ENCODE data around the gene CTPS1. TPM values are rescaled to one million over a fixed set of nuclear protein-coding genes. Genes with fewer than 3 reads are reported as not detected.

Gene CTPS1, protein sequence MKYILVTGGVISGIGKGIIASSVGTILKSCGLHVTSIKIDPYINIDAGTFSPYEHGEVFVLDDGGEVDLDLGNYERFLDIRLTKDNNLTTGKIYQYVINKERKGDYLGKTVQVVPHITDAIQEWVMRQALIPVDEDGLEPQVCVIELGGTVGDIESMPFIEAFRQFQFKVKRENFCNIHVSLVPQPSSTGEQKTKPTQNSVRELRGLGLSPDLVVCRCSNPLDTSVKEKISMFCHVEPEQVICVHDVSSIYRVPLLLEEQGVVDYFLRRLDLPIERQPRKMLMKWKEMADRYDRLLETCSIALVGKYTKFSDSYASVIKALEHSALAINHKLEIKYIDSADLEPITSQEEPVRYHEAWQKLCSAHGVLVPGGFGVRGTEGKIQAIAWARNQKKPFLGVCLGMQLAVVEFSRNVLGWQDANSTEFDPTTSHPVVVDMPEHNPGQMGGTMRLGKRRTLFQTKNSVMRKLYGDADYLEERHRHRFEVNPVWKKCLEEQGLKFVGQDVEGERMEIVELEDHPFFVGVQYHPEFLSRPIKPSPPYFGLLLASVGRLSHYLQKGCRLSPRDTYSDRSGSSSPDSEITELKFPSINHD
- 111 TPM for polyA plus RNA-seq (2013, experiment 1 of 2; ENCODE audit: insufficient read length)
- polyA plus RNA-seq (2013, experiment 2 of 2; ENCODE audit: insufficient read length), result 122 TPM

DNA sequence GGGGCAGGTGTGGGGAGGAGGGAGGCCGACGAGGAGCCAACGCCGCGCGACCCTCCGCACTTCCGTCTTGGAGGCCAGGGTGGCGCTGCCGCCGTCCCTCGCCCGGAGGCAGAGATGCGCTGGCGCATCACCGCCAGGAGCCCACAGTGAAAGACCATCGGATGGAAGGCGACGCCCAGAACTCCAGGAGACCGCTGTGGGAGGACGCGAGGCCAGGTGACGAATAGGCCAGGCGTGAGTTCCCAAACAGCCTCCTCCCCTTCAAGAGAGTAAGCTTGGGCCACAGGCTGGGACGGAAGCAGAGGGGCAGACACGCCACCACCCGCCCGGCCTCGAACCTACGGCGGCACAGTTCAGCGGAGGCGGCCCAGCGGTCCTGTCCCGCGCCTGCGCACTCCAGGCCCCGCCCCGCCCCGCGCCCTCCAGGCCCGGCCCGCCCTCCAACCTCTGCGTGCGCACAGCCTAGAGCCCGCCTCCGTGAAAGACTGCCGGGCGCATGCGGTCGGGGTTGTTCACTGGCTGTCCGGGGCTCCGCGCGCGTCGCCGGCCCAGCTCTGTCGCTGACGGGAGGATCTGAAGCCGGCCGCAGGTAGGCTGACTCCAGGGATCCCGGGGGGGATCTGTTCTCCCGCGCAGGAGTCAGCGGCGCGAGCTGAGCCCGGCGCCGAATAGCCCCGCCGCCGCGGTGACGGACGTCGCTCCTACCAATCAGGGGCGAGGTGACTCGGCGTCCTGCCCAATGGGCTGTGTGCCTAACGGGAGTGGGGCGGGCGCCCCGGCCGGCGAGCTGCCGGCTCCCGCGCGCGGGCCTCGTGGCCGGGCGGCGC, at the start of gene CTPS1:
TSS of gene CTPS1 (plus strand) at position 456 of the 827 bp plus-strand sequence. CDS start 3,595 bp downstream, outside the sequence.
- peak; percentile 93 for DNase-seq

DNA sequence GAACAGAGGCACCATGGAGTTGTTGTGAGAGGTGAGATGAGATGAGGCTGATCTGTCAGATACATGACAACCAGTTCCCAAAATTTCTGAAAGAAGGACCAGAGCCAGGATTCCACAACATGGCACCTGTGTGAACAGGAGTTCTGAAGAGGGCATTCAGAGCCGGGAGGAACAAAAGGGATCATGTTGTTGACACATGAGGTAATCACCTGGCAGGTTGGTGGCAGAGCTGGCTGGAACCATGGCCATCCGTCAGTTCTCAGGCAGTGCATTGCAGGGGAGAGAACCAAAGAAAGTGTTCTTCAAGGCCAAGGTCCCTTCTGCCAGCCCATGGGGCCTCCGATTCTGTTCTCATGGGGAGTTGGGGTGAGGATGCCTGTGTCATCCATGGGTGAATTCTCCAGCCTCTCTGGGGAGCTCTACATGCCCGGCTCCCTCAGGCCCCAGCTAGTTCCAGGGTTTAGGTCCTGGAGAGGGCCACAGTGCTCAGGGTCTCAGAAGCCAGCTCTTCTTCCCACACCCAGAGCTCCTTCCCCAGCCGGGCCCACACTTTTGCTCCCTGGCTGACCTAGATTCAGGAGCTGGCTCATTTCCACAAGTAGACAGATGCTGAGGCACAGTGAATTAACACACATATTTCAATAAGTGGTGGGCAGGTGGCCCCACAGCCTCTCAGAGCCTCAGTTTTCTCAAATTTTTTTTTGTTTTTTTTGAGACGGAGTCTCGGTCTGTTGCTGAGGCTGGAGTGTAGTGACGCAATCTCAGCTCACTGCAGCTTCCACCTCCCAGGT, 49.1 kb upstream of the CTPS1 start:
- DNase-seq, result no peak

DNA sequence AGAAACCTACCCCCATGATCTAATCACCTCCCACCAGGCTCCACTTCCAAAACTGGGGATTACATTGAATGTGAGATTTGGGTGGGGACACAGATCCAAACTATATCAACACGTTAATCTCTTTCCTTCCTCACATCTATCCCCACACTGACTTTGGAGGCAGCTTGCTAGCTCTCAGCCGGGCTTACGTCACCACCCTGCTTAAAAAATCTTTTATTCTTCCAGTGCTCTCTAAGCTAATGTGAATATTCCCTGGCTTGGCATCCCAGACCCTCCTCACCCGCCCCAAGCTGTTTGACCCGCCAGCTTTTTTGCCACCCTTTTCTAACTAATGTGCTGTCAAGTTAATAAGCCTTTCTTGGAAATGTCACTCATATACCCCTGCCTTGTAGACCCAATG, 47.9 kb upstream of the CTPS1 start:
- no peak for DNase-seq

DNA sequence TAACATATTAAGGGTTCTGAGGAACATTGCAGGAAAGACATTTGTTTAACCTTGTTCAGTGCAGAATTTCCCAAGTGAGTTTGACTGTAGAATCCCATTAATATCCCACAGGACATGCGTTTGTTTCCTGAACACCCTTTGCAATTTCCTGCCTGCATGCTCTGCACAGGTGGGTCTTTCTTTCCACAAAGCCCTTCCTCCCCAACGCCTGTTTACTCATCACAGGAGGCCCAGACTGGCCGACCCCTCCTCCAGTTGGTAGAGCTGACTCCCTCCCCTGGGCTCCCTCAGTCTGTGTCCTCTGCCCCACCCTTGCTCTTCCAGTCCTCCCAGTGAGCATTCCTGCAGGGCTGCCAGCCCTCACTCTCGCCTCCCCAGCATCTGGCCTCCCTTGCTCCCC, 47.5 kb upstream of the CTPS1 start:
- no peak for DNase-seq

DNA sequence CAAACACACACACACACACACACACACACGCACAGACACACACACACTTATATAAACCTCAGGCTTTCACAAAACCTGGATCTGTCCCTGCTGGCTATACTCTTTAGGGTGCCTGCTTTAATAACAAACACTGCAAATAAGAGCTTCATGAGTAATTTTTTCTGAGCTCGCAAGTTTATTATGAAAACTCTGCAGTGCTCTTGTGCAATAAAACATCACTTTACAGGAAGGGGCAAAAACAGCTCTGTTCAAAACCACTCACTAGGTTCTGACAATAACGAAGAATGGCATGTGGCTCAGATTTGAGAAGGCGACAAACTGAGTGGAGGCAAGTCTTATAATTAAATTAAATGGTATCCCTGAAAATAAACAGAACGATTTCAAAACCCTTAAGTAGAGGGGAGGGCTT, 42.6 kb upstream of the CTPS1 start:
- DNase-seq, result peak; percentile 31

DNA sequence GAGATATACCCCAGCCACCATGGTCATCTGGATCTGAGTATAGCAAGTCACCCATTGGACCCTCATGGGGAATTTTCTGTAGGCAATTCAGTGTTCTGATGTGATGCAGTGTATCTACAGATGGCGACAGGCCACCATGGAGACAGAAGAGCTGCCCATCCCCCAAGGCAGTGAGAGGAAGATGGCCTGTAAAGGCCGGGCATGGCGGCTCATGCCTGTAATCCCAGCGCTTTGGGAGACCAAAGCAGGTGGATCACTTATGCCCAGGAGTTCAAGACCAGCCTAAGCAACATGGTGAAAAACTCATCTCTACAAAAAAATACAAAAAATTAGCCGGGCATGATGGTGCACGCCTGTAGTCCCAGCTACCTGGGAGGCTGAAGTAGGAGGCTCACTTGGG, 41.1 kb upstream of the CTPS1 start:
- no peak for DNase-seq

DNA sequence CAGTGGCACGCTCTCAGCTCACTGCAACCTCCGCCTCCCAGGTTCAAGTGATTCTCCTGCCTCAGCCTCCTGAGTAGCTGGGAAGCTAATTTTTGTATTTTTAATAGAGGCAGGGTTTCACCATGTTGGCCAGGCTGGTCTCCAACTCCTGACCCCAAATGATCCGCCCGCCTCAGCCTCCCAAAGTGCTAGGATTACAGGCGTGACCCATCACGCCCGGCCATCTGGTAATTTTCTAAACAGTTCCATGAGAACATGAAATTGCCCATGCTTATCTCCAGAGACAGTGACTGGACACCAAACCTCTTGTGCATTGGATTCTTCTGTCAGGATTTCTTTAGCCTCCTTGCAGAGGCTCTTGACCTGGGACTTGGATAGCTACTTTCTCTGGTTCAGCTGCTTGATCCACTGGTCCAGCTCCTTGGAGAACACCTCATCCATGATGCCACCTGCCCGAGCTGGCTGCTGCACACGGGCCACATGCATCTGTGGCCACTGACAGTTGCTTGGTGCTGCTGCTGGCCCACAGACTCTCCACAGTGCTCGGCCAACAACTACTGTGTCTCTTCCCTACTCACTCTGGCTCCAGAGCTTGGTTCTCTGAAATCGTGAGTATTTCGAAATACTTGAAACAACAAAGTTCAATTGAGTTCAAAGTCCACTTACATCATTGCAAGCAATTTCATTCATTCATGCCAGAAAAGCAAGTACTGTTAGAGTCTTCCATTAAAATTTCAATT, 40.0 kb upstream of the CTPS1 start:
- no peak for DNase-seq

DNA sequence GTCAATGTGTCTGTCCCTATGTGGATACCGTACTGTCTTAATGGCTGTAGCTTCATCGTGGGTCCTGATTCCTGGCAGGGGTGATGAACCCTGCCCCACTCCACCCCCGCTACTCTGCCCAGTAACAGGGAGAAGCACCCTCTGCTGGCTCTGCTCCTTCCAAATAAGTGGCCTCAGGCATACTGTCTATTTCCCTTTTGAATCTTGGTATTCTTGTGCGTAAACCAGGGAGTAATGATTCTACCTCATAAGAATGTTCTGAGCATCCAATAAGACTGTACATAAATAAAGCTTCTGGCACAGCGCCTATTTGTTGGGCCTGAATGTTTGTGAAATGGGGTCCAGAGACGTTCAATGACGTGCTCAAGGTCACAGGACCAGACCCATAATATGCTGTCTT, 35.2 kb upstream of the CTPS1 start:
- peak; percentile 49 for DNase-seq

DNA sequence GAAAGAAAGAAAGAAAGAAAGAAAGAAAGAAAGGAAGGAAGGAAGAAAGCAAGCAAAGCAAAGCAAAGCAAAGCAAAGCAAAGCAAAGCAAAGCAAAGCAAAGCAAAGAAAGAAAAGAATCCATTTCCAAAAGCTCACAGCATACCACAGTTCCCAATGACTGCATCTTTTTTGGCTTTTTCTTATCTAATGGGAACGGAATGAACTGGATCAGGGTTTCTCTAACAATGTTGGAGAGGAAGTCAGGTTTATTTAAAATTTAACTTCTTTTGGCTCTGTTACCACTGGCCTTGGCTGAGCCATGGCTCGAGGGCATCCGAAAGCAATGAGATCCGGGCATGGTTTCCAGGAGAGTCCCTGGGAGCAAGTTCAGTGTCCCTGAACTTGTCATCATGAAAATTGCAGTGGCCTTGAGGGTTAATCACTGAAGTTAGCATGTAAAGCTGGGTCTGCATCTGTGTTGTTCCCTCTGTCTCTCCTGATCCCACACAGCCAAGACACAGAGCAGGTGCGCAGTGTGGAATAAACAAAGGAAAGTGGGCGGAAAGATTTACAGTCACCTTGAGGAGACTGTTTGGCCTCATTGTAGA, 34.6 kb upstream of the CTPS1 start:
- DNase-seq, result peak; percentile 22

DNA sequence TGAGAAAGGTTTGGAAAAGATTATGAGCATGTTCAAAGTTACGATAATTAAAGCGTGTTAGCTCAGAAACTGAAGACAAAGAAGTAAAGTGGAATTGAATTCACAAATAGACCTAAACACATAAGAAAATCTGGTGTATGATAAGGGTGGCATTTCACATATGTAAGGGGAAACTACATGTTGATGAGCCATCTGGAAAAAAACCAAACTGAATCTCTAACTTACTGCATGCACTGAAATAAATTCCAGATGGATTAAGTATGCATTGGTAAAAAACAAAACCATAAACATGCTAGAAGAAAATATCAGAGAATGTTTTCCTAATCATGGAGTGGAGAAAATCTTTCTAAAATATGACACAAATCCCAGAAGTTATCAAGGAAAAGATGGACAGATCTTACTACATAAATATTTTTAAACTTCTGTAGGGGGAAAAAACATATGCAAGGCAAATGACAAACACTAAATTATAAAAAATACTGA, 34.0 kb upstream of the CTPS1 start:
- no peak for DNase-seq

DNA sequence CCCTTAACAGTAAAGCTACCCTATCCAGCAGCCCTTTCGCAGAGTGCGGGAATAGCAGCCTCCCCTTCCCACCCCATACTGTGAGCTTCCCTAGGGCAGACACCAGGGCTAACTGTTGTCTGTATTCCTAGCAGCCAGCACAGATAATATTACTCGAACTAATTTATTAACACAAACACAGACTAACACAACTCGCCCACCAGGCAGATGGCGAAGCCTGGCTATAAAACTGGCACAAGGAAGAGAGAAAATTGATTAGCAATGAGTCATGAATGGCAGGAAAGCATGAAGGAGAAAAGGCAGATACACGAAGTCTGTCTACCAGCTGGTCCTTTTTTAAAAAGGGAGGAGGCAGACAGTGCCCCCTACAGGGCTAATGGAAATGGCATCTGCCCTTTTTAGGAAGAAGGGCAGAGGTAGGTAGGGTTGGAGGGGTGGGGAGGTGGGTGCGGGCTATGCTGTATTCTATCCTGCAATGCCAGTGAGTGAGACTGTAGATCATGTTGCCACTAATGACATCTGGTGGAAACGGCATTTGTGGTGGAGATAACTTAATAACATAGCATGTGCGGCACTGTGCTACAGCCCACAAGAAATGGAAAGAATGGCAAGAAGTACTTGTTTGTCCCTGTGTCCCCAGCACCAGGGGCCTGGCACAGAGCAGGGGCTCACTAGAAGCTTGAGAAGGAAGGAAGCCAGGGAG, 30.6 kb upstream of the CTPS1 start:
- peak; percentile 69 for DNase-seq

DNA sequence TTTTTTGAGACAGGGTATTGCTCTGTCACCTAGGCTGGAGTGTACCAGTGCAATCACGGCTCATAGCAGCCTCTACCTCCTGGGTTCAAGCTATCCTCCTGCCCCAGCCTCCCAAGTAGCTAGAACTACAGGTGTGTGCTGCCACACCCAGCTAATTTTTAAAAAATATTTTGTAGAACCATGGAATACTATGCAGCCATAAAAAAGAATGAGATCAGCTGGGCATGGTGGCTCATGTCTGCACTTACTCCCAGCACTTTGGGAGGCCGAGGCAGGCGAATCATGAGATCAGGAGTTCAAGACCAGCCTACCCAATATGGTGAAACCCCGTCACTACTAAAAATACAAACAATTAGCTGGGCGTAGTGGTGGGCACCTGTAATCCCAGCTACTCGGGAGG, 29.9 kb upstream of the CTPS1 start:
- no peak for DNase-seq

DNA sequence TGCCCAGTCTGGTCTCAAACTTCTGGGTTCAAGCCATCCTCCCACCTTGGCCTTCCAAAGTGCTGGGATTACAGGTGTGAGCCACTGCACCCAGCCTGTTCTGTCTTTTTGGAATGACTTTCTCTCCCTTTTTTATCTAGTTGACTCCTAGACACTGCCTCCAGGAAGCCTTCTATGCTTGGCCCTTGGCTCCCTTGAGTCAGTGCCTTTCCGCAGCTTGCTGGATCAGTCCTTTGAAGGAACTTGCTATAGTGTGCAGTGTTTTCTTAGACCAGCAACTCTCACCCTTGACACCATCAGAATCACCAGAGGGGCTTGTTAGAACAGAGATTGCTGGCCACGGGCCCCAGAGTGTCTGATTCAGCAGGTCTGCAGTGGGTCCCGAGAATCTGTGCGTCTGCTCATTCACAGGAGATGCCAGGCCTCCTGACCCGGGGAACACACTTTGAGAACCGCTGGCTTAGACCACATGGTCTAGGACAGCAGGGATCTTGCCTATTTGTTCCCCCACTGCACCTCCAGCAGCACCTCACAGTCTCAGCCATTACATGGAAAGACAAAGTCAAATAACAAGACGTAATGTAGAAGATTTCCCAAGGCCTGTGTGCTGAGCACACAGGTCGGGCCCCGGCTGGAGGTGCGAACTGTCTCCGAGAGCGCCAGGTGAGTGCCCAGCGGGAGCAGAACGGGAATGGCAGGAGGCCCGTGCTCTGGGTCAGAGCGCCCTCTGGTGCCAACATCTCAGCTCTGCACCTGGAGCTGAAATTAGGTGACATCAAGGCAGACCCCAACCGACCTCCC, 27.4 kb upstream of the CTPS1 start:
- DNase-seq, result peak; percentile 42

DNA sequence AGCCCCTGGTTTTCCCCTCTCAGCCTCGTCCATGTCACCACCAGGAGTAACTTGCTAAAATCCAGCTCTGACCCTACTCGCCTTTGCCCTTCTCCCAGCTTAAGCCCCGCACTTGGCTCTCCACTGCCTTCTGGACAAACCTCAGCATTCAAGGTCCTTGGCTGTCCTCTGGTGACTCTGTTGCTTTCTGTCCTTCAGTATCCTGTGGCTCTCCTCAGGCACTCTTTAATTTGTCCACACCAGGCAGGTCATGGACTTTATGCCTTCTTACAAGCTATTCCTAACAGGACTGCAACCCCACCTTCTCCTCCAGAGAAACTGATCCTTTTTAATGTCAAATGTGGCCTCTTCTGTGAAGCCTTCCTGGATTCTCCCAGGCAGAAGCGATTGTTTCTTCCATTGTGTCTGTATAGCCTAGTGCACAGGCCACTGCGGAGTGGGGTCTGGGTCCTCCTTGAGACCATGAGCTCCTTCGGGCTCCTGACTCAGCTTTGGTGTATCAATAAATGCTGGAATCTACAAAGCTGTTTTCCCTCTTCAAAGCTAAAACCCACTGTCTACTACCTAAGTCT, 26.7 kb upstream of the CTPS1 start:
- DNase-seq, result no peak

DNA sequence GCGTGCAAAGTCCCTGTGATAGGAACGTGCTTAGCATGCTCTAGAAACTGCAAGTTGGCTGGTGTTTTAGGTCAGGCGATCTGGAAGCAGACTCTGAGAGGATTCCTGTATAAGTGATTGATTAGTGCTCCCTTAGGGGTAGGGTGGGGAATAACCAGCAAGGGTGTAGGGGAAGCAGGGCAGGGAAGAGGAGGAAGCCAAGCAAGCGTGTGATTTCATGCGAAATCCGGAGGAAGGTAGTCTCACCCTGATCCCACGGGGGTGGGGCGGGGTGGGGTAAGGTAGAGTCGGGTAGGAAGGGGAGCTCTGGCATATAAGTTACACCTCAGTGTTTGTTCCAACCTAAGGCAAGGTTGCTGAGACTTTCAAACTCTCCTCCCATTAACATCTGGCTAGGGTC, 24.9 kb upstream of the CTPS1 start:
- DNase-seq, result no peak

DNA sequence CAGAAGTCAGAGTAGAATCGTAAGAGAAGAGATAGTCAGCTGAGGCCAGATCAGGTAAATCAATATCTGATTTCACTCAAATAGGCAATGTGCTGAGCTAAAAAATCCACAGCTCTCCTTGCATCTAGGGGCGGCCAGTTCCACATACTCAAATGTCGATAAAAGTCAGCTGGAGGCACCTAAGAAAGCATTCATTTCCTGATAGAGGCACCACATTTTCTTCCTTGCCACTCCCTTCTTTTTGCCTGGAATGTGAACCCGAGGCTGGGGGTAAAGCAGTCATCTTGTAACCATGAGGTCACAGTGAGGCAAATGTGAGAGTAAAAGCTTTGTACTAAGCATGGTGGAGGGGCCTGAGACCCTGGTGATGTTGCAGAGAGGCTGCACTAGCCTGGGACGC, 24.2 kb upstream of the CTPS1 start:
- peak; percentile 47 for DNase-seq

DNA sequence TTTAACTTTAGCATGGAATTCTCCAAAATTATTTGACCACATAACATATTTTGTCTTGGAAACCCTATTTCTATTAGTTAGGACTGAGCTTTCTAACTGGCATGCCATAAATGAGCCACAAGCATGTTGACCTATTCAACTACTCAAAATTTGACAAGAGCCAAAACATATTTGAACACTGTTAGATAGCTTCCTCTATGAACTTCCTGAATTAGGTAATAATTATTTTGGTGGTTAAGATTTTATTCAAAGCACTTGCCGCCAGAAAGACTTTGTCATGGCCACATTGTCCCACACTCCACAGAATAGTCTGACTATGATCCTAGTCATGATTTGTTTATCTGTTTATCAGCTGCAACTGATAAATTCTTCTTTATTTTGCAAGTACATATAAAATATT, 23.1 kb upstream of the CTPS1 start:
- DNase-seq, result no peak

DNA sequence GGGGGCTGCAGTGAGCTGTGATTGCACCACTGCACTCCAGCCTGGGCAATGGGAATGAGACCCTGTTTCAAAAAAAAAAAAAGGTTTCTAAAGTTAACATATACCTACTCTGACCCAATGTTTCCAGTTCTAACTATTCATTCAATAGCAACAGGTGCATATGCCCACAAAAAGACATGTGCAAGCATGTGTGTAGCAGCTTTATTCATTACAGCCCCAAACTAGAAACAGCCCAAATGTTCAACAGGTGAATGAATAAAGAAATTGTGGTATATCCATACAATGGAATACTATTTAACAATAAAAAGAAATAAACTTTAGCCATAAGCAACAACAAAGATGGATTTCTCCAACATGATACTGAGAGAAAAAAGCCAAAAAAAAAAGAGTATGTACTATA, 21.3 kb upstream of the CTPS1 start:
- DNase-seq, result no peak

DNA sequence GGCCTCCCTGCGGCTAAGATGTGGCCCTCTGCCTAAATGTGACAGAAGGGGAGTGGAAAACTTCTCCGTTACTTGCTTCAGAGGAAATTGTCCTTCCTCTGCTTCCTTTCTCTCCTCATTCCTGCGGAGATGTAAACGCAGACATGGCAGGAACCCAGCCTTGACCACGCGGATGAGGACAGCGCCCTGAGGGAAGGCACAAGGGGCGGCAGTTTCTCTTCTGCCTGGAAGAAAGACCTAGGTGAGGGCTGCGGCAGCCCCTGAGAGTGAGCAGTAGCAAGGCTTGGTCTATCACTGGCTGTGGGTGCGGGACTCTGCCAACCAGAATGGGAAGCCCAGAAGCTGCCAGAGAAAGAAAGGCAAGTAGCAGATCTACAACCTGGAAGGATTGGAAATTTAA, 14.0 kb upstream of the CTPS1 start:
- DNase-seq, result no peak
